ENCODE data around the gene AGFG2. TPM values are rescaled to one million over a fixed set of nuclear protein-coding genes. Genes with fewer than 3 reads are reported as not detected.

The AGFG2 gene
- total RNA-seq, 1 experiment from 2014 or later, result 42.5 TPM

DNA sequence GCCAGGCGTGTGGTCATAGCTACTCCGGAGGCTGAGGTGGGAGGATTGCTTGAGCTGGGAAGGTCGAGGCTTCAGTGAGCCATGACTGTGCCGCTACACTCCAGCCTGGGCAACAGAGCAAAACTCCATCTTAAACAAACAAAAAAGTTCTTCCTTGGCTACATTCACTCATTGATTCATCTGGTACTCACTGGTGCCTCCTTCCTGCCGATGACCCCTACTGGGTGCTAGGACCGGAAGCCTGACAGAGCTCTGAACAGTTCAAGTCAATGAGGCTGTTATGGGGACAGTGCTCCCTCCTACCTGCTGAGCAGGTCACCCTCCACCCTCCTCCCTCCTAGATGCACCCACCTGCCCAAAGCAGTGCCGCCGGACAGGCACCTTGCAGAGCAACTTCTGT, 68.1 kb downstream of the AGFG2 start:
- ChIA-PET POLR2A (no interaction called here), CTCF (interaction anchor here (1.0 kb wide), 1 partner anchor 245 kb away, joined by 3 read pairs; the partner anchor contains the start of gene SLC12A9)
- no TSS peak for BruUV-seq (replicated peaks)
- intact Hi-C loops (cut with micrococcal nuclease; ENCODE audit: unreplicated experiment), result no loop called here
- Histone ChIP-seq H3K36me3 (ENCODE audit: control insufficient read depth, insufficient read depth, low read length) (no peaks in the 10 kb centered on the region), H3K4me1 (ENCODE audit: control insufficient read depth, insufficient read depth, low read length) (peaks cover 8% of the 10 kb centered on the region; the same call in 1 of the 2 replicates), H3K4me3 (ENCODE audit: low read depth in 2 of 2, low read length in 2 of 2) (no peak overlapping the region), H3K9me3 (ENCODE audit: control insufficient read depth, insufficient read depth, low read depth, low read length) (no peaks in the 10 kb centered on the region), H3K27ac (ENCODE audit: low read length) (no peak overlapping the region), H3K27me3 (ENCODE audit: control insufficient read depth, insufficient read depth, low read length) (no peaks in the 10 kb centered on the region)
- DNase-seq (ENCODE audit: low read depth, low spot score) (no peak), ATAC-seq (no peak)
- TF ChIP-seq POLR2AphosphoS5 (IDR thresholded peaks at IDR 0.05; ENCODE audit: low read depth, low read length) (no peak), SIN3A (IDR thresholded peaks at IDR 0.05; ENCODE audit: borderline replicate concordance, insufficient read depth, low read depth, low read length) (no peak), TCF7L2 (IDR thresholded peaks at IDR 0.05; ENCODE audit: low read depth, low read length) (no peak)
- TF ChIP-seq, protein P1, sequence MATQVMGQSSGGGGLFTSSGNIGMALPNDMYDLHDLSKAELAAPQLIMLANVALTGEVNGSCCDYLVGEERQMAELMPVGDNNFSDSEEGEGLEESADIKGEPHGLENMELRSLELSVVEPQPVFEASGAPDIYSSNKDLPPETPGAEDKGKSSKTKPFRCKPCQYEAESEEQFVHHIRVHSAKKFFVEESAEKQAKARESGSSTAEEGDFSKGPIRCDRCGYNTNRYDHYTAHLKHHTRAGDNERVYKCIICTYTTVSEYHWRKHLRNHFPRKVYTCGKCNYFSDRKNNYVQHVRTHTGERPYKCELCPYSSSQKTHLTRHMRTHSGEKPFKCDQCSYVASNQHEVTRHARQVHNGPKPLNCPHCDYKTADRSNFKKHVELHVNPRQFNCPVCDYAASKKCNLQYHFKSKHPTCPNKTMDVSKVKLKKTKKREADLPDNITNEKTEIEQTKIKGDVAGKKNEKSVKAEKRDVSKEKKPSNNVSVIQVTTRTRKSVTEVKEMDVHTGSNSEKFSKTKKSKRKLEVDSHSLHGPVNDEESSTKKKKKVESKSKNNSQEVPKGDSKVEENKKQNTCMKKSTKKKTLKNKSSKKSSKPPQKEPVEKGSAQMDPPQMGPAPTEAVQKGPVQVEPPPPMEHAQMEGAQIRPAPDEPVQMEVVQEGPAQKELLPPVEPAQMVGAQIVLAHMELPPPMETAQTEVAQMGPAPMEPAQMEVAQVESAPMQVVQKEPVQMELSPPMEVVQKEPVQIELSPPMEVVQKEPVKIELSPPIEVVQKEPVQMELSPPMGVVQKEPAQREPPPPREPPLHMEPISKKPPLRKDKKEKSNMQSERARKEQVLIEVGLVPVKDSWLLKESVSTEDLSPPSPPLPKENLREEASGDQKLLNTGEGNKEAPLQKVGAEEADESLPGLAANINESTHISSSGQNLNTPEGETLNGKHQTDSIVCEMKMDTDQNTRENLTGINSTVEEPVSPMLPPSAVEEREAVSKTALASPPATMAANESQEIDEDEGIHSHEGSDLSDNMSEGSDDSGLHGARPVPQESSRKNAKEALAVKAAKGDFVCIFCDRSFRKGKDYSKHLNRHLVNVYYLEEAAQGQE (IDR thresholded peaks at IDR 0.05; ENCODE audit: insufficient read depth in 1 of 2, low read depth in 2 of 2, low read length in 1 of 2), result no peak
- TF ChIP-seq, protein P2, sequence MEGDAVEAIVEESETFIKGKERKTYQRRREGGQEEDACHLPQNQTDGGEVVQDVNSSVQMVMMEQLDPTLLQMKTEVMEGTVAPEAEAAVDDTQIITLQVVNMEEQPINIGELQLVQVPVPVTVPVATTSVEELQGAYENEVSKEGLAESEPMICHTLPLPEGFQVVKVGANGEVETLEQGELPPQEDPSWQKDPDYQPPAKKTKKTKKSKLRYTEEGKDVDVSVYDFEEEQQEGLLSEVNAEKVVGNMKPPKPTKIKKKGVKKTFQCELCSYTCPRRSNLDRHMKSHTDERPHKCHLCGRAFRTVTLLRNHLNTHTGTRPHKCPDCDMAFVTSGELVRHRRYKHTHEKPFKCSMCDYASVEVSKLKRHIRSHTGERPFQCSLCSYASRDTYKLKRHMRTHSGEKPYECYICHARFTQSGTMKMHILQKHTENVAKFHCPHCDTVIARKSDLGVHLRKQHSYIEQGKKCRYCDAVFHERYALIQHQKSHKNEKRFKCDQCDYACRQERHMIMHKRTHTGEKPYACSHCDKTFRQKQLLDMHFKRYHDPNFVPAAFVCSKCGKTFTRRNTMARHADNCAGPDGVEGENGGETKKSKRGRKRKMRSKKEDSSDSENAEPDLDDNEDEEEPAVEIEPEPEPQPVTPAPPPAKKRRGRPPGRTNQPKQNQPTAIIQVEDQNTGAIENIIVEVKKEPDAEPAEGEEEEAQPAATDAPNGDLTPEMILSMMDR (IDR thresholded peaks at IDR 0.05), result no peak
- in situ Hi-C loops (cut with HindIII; ENCODE audit: low pct_unique_long_range_greater_than_20kb, low sequenced_read_pairs), result no loop called here

DNA sequence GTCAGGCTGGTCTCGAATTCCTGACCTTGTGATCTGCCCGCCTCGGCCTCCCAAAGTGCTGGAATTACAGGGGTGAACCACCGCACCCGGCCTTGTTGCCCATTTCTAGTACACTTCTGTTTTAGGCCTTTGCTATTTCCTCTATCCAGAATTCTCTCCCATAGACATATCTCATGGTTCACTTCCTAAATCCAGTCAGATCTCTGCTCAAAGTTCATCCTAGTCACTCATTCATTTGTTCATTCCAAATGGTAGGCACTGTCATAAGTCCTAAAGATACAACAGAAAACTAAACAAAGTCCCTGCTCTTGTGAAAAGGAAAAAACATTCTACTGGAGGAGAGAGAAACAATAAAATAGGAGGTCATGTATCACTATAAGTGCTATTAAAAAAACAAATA, 71.0 kb downstream of the AGFG2 start:
- no TSS peak for BruUV-seq (replicated peaks)

More for the DNA sequence above, 71.0 kb downstream of the AGFG2 start:
- peaks cover 13% of the 10 kb centered on the region for H3K4me1 ChIP-seq (ENCODE audit: control insufficient read depth, insufficient read depth, low read length)
- no peaks in the 10 kb centered on the region for H3K36me3 ChIP-seq (ENCODE audit: control insufficient read depth, insufficient read depth, low read length)
- H3K9me3 ChIP-seq (ENCODE audit: control insufficient read depth, insufficient read depth, low read depth, low read length), result no peaks in the 10 kb centered on the region
- CTCF ChIA-PET, result interaction anchor here (0.6 kb wide), 1 partner anchor 149 kb away, joined by 7 read pairs; no protein-coding TSS in a partner anchor
- in situ Hi-C loops (cut with HindIII; ENCODE audit: low pct_unique_long_range_greater_than_20kb, low sequenced_read_pairs) (no loop called here), intact Hi-C loops (cut with micrococcal nuclease; ENCODE audit: unreplicated experiment) (no loop called here)
- H3K27ac ChIP-seq (ENCODE audit: low read length), result no peak overlapping the region
- no peaks in the 10 kb centered on the region for H3K27me3 ChIP-seq (ENCODE audit: control insufficient read depth, insufficient read depth, low read length)
- no peak overlapping the region for H3K4me3 ChIP-seq (ENCODE audit: low read depth in 2 of 2, low read length in 2 of 2)
- ATAC-seq (no peak), DNase-seq (ENCODE audit: low read depth, low spot score) (no peak)
- POLR2A ChIA-PET, result no interaction called here
- TF ChIP-seq, protein P2 (IDR thresholded peaks at IDR 0.05), result no peak
- TF ChIP-seq, protein P1 (IDR thresholded peaks at IDR 0.05; ENCODE audit: insufficient read depth in 1 of 2, low read depth in 2 of 2, low read length in 1 of 2), result no peak
- TF ChIP-seq POLR2AphosphoS5 (IDR thresholded peaks at IDR 0.05; ENCODE audit: low read depth, low read length), result no peak
- TF ChIP-seq TCF7L2 (IDR thresholded peaks at IDR 0.05; ENCODE audit: low read depth, low read length), result no peak
- TF ChIP-seq SIN3A (IDR thresholded peaks at IDR 0.05; ENCODE audit: borderline replicate concordance, insufficient read depth, low read depth, low read length), result no peak

Measured in Panc1 (cell line).